Astrocyte (in vitro differentiated cells and primary cell): ENCODE measurements around the gene ZXDB. TPM values are rescaled to one million over a fixed set of nuclear protein-coding genes. Genes with fewer than 3 reads are reported as not detected.
"Not testable (repeated sequence)": the region's sequence is repeated elsewhere in the genome, so short reads cannot be mapped to it uniquely, and the experiment has no call there.

Experiments used
- DNase-seq: peaks from one replicate; pipeline ENCODE4 v3.0.0-alpha.2; 2010; ENCODE audit warnings: low read depth
- FAIRE-seq: peaks from 2 replicates; lab custom pipeline; 2011; peaks lifted over from hg19 to GRCh38; lab: Jason Lieb, UNC
- H2AFZ ChIP-seq: 2 replicates; pipeline ENCODE4 v1.6.0; 2012; ENCODE audit warnings: low read depth, low read length, inconsistent platforms
- H3K27ac ChIP-seq: 2 replicates; pipeline ENCODE4 v1.5.1; 2011; ENCODE audit warnings: low read depth, low read length, inconsistent platforms
- H3K27me3 ChIP-seq: 2 replicates; pipeline ENCODE4 v1.6.0; 2011; ENCODE audit warnings: low read length, inconsistent platforms; ENCODE audit not compliant: insufficient read depth
- H3K36me3 ChIP-seq: 2 replicates; pipeline ENCODE4 v1.5.1; 2011; ENCODE audit warnings: low read length, inconsistent platforms; ENCODE audit not compliant: insufficient read depth
- H3K4me1 ChIP-seq: 2 replicates; pipeline ENCODE4 v1.5.1; 2011; ENCODE audit warnings: low read length, inconsistent platforms; ENCODE audit not compliant: insufficient read depth
- H3K4me2 ChIP-seq: 2 replicates; pipeline ENCODE4 v1.6.0; 2012; ENCODE audit warnings: low read length, inconsistent platforms
- H3K4me3 ChIP-seq: 2 replicates; pipeline ENCODE4 v1.5.1; 2011; ENCODE audit warnings: low read depth, mild to moderate bottlenecking, low read length, inconsistent platforms; ENCODE audit not compliant: insufficient read depth
- H3K79me2 ChIP-seq: 2 replicates; pipeline ENCODE4 v1.6.0; 2012; ENCODE audit warnings: mild to moderate bottlenecking, low read length, inconsistent platforms; ENCODE audit not compliant: insufficient read depth
- H3K9ac ChIP-seq: 2 replicates; pipeline ENCODE4 v1.6.0; 2012; ENCODE audit warnings: mild to moderate bottlenecking, low read length, inconsistent platforms
- H3K9me3 ChIP-seq: 2 replicates; pipeline ENCODE4 v1.5.1; 2012; ENCODE audit warnings: low read depth, mild to moderate bottlenecking, low read length, inconsistent platforms; ENCODE audit not compliant: insufficient read depth
- H4K20me1 ChIP-seq: 2 replicates; pipeline ENCODE4 v1.6.0; 2012; ENCODE audit warnings: low read length, inconsistent platforms; ENCODE audit not compliant: insufficient read depth
- H3K27ac Mint-ChIP-seq: one replicate; pipeline ENCODE4 v1.8.0; 2021; ENCODE audit warnings: mild to moderate bottlenecking, mixed read lengths; ENCODE audit not compliant: unreplicated experiment
- H3K27me3 Mint-ChIP-seq: one replicate; pipeline ENCODE4 v1.8.0; 2021; ENCODE audit warnings: low read depth, mixed read lengths; ENCODE audit not compliant: unreplicated experiment
- H3K36me3 Mint-ChIP-seq: one replicate; pipeline ENCODE4 v1.8.0; 2021; ENCODE audit warnings: low read depth, mixed read lengths; ENCODE audit not compliant: unreplicated experiment
- H3K4me1 Mint-ChIP-seq: one replicate; pipeline ENCODE4 v1.8.0; 2021; ENCODE audit warnings: low read depth, mixed read lengths; ENCODE audit not compliant: unreplicated experiment
- H3K4me3 Mint-ChIP-seq: one replicate; pipeline ENCODE4 v1.8.0; 2021; ENCODE audit warnings: mild to moderate bottlenecking, moderate library complexity, mixed read lengths; ENCODE audit not compliant: unreplicated experiment
- H3K9me3 Mint-ChIP-seq: one replicate; pipeline ENCODE4 v1.8.0; 2021; ENCODE audit warnings: mild to moderate bottlenecking, mixed read lengths; ENCODE audit not compliant: unreplicated experiment
- CTCF ChIP-seq: IDR thresholded peaks from 2 replicates; pipeline ENCODE4 v1.5.1; 2011; ENCODE audit warnings: low read depth, mild to moderate bottlenecking, inconsistent platforms, low read length, moderate library complexity; ENCODE audit not compliant: insufficient read depth
- EZH2 ChIP-seq: IDR thresholded peaks from 2 replicates; pipeline ENCODE4 v1.6.1; 2012; ENCODE audit warnings: mild to moderate bottlenecking, low read length, inconsistent platforms; ENCODE audit not compliant: insufficient read depth
- total RNA-seq: library from RNA; stranded (reverse); gene quantifications from 2 replicates; pipeline ENCODE4 v1.2.1, GENCODE V29; 2021

The ZXDB gene
- total RNA-seq, 1 donor from 2014 or later, result 5.1 TPM

DNA sequence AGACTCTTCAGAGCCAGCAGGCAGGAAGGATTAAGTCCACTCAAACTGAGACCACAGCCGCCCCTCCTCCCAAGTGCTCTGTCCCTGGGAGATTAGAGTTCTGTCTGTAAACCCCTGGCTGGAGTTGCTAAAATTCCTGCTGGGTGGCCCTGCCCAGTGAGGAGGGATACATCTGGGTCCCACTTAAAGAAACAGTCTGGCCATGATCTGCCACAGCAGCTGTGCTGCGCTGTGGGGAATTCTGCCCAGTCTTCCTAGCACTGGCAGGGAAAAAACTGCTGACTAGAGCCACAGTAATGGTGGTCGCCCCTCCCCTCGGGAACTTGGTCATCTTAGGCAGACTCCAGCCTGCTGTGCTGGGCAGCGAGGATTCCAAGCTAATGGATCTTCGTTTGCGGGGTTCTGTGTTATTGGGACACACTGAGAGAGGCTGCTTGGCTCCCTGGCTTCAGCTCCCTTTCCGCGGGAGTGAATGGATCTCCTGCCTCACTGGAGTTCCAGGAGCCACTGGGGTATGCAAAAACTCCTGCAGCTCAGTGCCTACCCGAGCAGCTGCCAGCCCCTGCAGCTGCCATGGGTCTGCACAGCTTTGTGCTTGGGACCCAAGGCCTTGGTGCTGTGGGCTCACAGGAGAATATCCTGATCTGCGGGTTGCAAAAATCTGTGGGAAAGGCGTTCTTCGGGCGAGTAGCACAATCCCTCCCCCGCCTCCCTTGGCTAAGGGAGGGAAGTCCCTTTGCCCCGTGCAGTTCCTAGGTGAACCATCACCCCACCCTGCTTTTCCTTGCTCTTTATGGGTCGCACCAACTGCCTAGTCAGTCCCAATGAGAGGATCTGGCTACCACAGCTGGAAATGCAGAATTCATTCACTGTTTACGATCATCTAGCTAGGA, 15.7 kb downstream of the ZXDB start:
- H3K36me3 Mint-ChIP-seq, result no peaks in the 10 kb centered on the region
- TF ChIP-seq CTCF (no peak), EZH2 (no peak)
- Histone ChIP-seq H3K36me3 (no peaks in the 10 kb centered on the region), H2AFZ (no peak overlapping the region), H3K4me1 (no peaks in the 10 kb centered on the region), H3K27me3 (no peaks in the 10 kb centered on the region), H3K79me2 (no peaks in the 10 kb centered on the region), H3K4me3 (no peak overlapping the region), H3K4me2 (no peak overlapping the region), H3K9ac (no peak overlapping the region), H3K9me3 (no peaks in the 10 kb centered on the region), H3K27ac (no peak overlapping the region), H4K20me1 (no peaks in the 10 kb centered on the region)
- no peaks in the 10 kb centered on the region for H3K9me3 Mint-ChIP-seq
- H3K27me3 Mint-ChIP-seq, result no peaks in the 10 kb centered on the region
- H3K27ac Mint-ChIP-seq, result no peak overlapping the region
- no peaks in the 10 kb centered on the region for H3K4me1 Mint-ChIP-seq
- DNase-seq (no peak), FAIRE-seq (no peak)
- H3K4me3 Mint-ChIP-seq, result no peak overlapping the region

DNA sequence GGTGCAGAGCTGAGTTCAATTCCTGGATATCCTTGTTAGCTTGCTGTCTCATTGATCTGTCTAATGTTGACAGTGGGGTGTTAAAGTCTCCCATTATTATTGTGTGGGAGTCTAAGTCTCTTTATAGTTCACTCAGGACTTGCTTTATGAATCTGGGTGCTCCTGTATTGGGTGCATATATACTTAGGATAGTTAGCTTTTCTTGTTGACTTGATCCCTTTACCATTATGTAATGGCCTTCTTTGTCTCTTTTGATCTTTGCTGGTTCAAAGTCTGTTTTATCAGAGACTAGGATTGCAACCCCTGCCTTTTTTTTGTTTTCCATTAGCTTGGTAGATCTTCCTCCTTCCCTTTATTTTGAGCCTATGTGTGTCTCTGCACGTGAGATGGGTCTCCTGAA, 21.5 kb downstream of the ZXDB start:
- not testable (repeated sequence) for H3K79me2 ChIP-seq, H3K4me2 ChIP-seq, DNase-seq, H2AFZ ChIP-seq, H3K27me3 ChIP-seq, H3K27ac Mint-ChIP-seq, FAIRE-seq, H3K9me3 ChIP-seq, H3K9ac ChIP-seq, H3K27me3 Mint-ChIP-seq, H4K20me1 ChIP-seq, H3K4me1 Mint-ChIP-seq, H3K4me3 Mint-ChIP-seq, H3K27ac ChIP-seq, H3K4me1 ChIP-seq, H3K9me3 Mint-ChIP-seq, H3K36me3 ChIP-seq, H3K4me3 ChIP-seq, H3K36me3 Mint-ChIP-seq

GRCh38 chrX:57629438-57629837, 37.6 kb downstream of the ZXDB start:
- not testable (repeated sequence) for H3K27ac Mint-ChIP-seq, H3K36me3 ChIP-seq, H3K4me3 Mint-ChIP-seq, H3K9me3 ChIP-seq, H3K4me1 ChIP-seq, H3K27ac ChIP-seq, FAIRE-seq, H3K79me2 ChIP-seq, H3K27me3 Mint-ChIP-seq, H2AFZ ChIP-seq, H3K4me3 ChIP-seq, DNase-seq, H4K20me1 ChIP-seq, H3K36me3 Mint-ChIP-seq, H3K4me1 Mint-ChIP-seq, H3K27me3 ChIP-seq, H3K4me2 ChIP-seq, H3K9ac ChIP-seq
- peaks cover 13% of the 10 kb centered on the region for H3K9me3 Mint-ChIP-seq
